GM12878 (cell line): ENCODE measurements around the gene PNMA8B. TPM values are rescaled to one million over a fixed set of nuclear protein-coding genes. Genes with fewer than 3 reads are reported as not detected.

Experiments used
- ATAC-seq: fragments of 200-7000 bp; cut with Tn5 transposase; 3 replicates; pipeline ENCODE4 v1.9.1; 2020; ENCODE audit warnings: mild to moderate bottlenecking, moderate library complexity
- BruUV-seq: library from RNA; stranded (reverse); fragments of 400-500 nt; replicated peaks from 2 replicates; lab custom pipeline; 2021; lab: Mats Ljungman, UMichigan
- CTCF ChIA-PET: fragments of 300-600 bp; sonication (Branson Sonifier 250); formaldehyde crosslinking; extraction: SDS; loops from one replicate; lab custom pipeline; 2021; ENCODE audit warnings: inconsistent platforms; lab: Yijun Ruan, JAX
- POLR2A ChIA-PET: fragments of 350-600 bp; formaldehyde crosslinking; extraction: SDS; loops from one replicate; lab custom pipeline; 2021; ENCODE audit warnings: inconsistent platforms; lab: Charles Lee
- RAD21 ChIA-PET: fragments of 300-600 bp; sonication (Branson Sonifier 250); formaldehyde crosslinking; loops from one replicate; lab custom pipeline; 2023; ENCODE audit warnings: antibody characterized with exemption; ENCODE audit not compliant: unreplicated experiment; lab: Charles Lee
- SMC1A ChIA-PET: fragments of 300-600 bp; sonication (Branson Sonifier 250); formaldehyde crosslinking; loops from one replicate; lab custom pipeline; 2023; ENCODE audit not compliant: unreplicated experiment, uncharacterized antibody; lab: Charles Lee
- DNase-seq: peaks from one replicate; pipeline ENCODE4 v3.0.0-alpha.2; 2011; ENCODE audit warnings: low read depth, low spot score
- FAIRE-seq: peaks from 3 replicates; lab custom pipeline; 2011; peaks lifted over from hg19 to GRCh38; lab: Jason Lieb, UNC
- H2AFZ ChIP-seq: 2 replicates; pipeline ENCODE4 v1.6.0; 2011; ENCODE audit warnings: low read depth, low read length, control low read depth; ENCODE audit not compliant: control insufficient read depth
- H3K27ac ChIP-seq: 2 replicates; pipeline ENCODE4 v1.5.1; 2011; ENCODE audit warnings: control low read depth; ENCODE audit not compliant: control insufficient read depth, insufficient read depth
- H3K27me3 ChIP-seq, 2 experiments: replicated peaks in 1 of 2; 2 replicates each; pipeline versions ENCODE4 v1.6.0 to v1.6.1; 2011; ENCODE audit warnings: low read length in 1 of 2; ENCODE audit not compliant: control insufficient read depth in 2 of 2, insufficient read depth in 2 of 2
- H3K36me3 ChIP-seq, 2 experiments: 2 replicates each; pipeline ENCODE4 v1.5.1; 2011; ENCODE audit warnings: low read length in 1 of 2; ENCODE audit not compliant: control insufficient read depth in 2 of 2, insufficient read depth in 2 of 2
- H3K4me1 ChIP-seq: 2 replicates; pipeline ENCODE4 v1.6.1; 2011; ENCODE audit warnings: mild to moderate bottlenecking, low read length, moderate library complexity, mixed read lengths; ENCODE audit not compliant: control insufficient read depth, insufficient read depth
- H3K4me2 ChIP-seq: 2 replicates; pipeline ENCODE4 v1.6.0; 2011; ENCODE audit warnings: control low read depth; ENCODE audit not compliant: control insufficient read depth, insufficient read depth
- H3K4me3 ChIP-seq: fragments of 200-600 bp; sonication (generic); 2 replicates; pipeline ENCODE4 v1.5.1; 2016
- H3K79me2 ChIP-seq: 2 replicates; pipeline ENCODE4 v1.6.0; 2011; ENCODE audit warnings: low read length; ENCODE audit not compliant: control insufficient read depth, insufficient read depth
- H3K9ac ChIP-seq: 2 replicates; pipeline ENCODE4 v1.8.0; 2011; ENCODE audit warnings: low read length, control low read depth, mixed read lengths; ENCODE audit not compliant: control insufficient read depth, insufficient read depth
- H3K9me3 ChIP-seq: replicated peaks from 3 replicates; pipeline ENCODE4 v1.5.1; 2011; ENCODE audit warnings: mild to moderate bottlenecking, low read length; ENCODE audit not compliant: control insufficient read depth, insufficient read depth
- H4K20me1 ChIP-seq: 2 replicates; pipeline ENCODE4 v1.6.0; 2011; ENCODE audit not compliant: control insufficient read depth, insufficient read depth
- BACH1 ChIP-seq: fragments of 450-650 bp; IDR thresholded peaks from 2 replicates; pipeline ENCODE4 v1.6.1; 2017; ENCODE audit warnings: mild to moderate bottlenecking, borderline replicate concordance
- CHD4 ChIP-seq: fragments of 200-600 bp; sonication (generic); IDR thresholded peaks from 2 replicates; pipeline ENCODE4 v1.6.1; 2016; ENCODE audit warnings: mild to moderate bottlenecking
- CTCF ChIP-seq, 3 experiments: IDR thresholded peaks in 2 of 3; conservative IDR thresholded peaks in 1 of 3; 2 replicates each; pipeline ENCODE4 v1.5.1; 2011; ENCODE audit warnings: low read depth in 3 of 3, low read length in 3 of 3, mild to moderate bottlenecking in 3 of 3, control low read depth in 2 of 3, moderate library complexity in 2 of 3, inconsistent platforms in 1 of 3, mixed read lengths in 1 of 3; ENCODE audit not compliant: control insufficient read depth in 2 of 3, insufficient read depth in 1 of 3; ENCODE audit errors: extremely low read depth in 1 of 3
- EP300 ChIP-seq, 2 experiments: fragments of 150-350 bp in 1 of 2; IDR thresholded peaks; 2 replicates each; pipeline ENCODE4 v1.6.1; 2011 to 2012; ENCODE audit warnings: low read depth in 2 of 2, low read length in 2 of 2, borderline replicate concordance in 1 of 2, improper control_type of control experiment in 1 of 2, inconsistent platforms in 1 of 2; ENCODE audit not compliant: control insufficient read depth in 1 of 2
- HSF1 ChIP-seq: fragments of 150-350 bp; IDR thresholded peaks from 2 replicates; pipeline ENCODE4 v1.6.1; 2014; ENCODE audit warnings: mild to moderate bottlenecking, low read depth, low read length
- IRF3 ChIP-seq: fragments of 450-650 bp; IDR thresholded peaks from 2 replicates; pipeline ENCODE4 v1.6.1; 2014; ENCODE audit warnings: mild to moderate bottlenecking
- MEF2B ChIP-seq: fragments of 450-650 bp; IDR thresholded peaks from 2 replicates; pipeline ENCODE4 v1.6.1; 2018; ENCODE audit warnings: mild to moderate bottlenecking, moderate library complexity; ENCODE audit not compliant: partially characterized antibody, poor library complexity, severe bottlenecking
- NFXL1 ChIP-seq: fragments of 450-650 bp; IDR thresholded peaks from 2 replicates; pipeline ENCODE4 v1.6.1; 2017; ENCODE audit warnings: antibody characterized with exemption, mild to moderate bottlenecking, borderline replicate concordance
- POU2F2 ChIP-seq: IDR thresholded peaks from 3 replicates; pipeline ENCODE4 v1.6.1; 2011; ENCODE audit warnings: low read depth, mild to moderate bottlenecking, low read length, borderline replicate concordance
- RAD21 ChIP-seq: IDR thresholded peaks from 2 replicates; pipeline ENCODE4 v1.6.1; 2011; ENCODE audit warnings: mild to moderate bottlenecking, low read depth, low read length, moderate library complexity; ENCODE audit not compliant: insufficient read depth
- SMC3 ChIP-seq: IDR thresholded peaks from 2 replicates; pipeline ENCODE4 v1.6.1; 2011; ENCODE audit warnings: low read length, improper control_type of control experiment, borderline replicate concordance
- SP1 ChIP-seq: IDR thresholded peaks from one replicate; pipeline ENCODE4 v1.6.1; 2011; ENCODE audit warnings: low read depth, low read length
- SUPT20H ChIP-seq: IDR thresholded peaks from 2 replicates; pipeline ENCODE4 v1.6.1; 2011; ENCODE audit warnings: low read depth, mild to moderate bottlenecking, low read length, moderate library complexity, borderline replicate concordance; ENCODE audit not compliant: control insufficient read depth
- YY1 ChIP-seq: IDR thresholded peaks from 2 replicates; pipeline ENCODE4 v1.6.1; 2011; ENCODE audit warnings: low read depth, mild to moderate bottlenecking, low read length
- WGBS: methylation state at CpG from one replicate; pipeline ENCODE4 v1.1.6; 2016; ENCODE audit warnings: low lambda C conversion rate; ENCODE audit not compliant: insufficient replicate concordance, insufficient coverage; ENCODE audit errors: missing lambda C conversion rate; 5-methylcytosine and 5-hydroxymethylcytosine counted together
- in situ Hi-C: fragments of 300-500 bp; cut with MboI; formaldehyde crosslinking; loops from 9 replicates; pipeline ENCODE4 v1.14.3; 2018; ENCODE audit warnings: mixed read lengths
- intact Hi-C: fragments of 100-400 bp; cut with micrococcal nuclease; formaldehyde crosslinking; loops from one replicate; pipeline ENCODE4 v1.14.2; 2022; ENCODE audit not compliant: unreplicated experiment
- polyA plus RNA-seq, 11 experiments: library from polyadenylated mRNA; depleted of rRNA in 4 of 11; unstranded in 6 of 11; stranded (reverse) in 5 of 11; fragments of >200 nt; fragmentation: Nextera tagmentation in 4 of 11; fragmentation: Illumina TruSeq in 1 of 11; extraction: Ambion mirVana in 4 of 11; extraction: Trizol in 1 of 11; gene quantifications; 1 replicate in 1 of 11; 2 replicates in 10 of 11; pipeline versions ENCODE4 v1.2.1 to v1.2.3, GENCODE V29; 2011 to 2016; ENCODE audit warnings: inconsistent platforms in 2 of 11, missing spikeins in 2 of 11, low read depth in 1 of 11
- total RNA-seq, 4 experiments: library from RNA; depleted of rRNA in 3 of 4; stranded (reverse); fragments of >200 nt in 3 of 4; fragmentation: Illumina TruSeq in 1 of 4; extraction: Trizol in 1 of 4; gene quantifications; 2 replicates each; pipeline versions ENCODE4 v1.2.1 to v1.2.3, GENCODE V29; 2013 to 2021

Gene PNMA8B
- total and polyA plus RNA-seq, 10 of the 15 experiments (the other 5 are each of a cell fraction or from before 2014, with no cell fraction given): 0.01 TPM; not detected in 9

GRCh38 chr19:46513461-46514236 lies 18.0 kb upstream of the PNMA8B start:
- Histone ChIP-seq H3K9ac (no peak overlapping the region), H3K4me1 (no peaks in the 10 kb centered on the region)
- TF ChIP-seq NFXL1 (peak; percentile 95), RAD21 (peak; percentile 73), MEF2B (no peak), POU2F2 (0 out of 3 replicates have a peak, but pooled peaks have one; percentile 11), CHD4 (no peak), IRF3 (no peak), SP1 (peak; percentile 28), CTCF (IDR thresholded peaks at IDR 0.05 in 2 of 3, conservative IDR thresholded peaks at IDR 0.05 in 1 of 3; ENCODE audit: control insufficient read depth in 2 of 3, extremely low read depth in 1 of 3, insufficient read depth in 1 of 3, low read depth in 3 of 3, low read length in 3 of 3) (peak; percentile 86 to 95 (median 86)), HSF1 (no peak), EP300 (IDR thresholded peaks at IDR 0.05; ENCODE audit: borderline replicate concordance in 1 of 2, control insufficient read depth in 1 of 2, low read depth in 2 of 2, low read length in 2 of 2) (no peak), YY1 (0 out of 2 replicates have a peak, but pooled peaks have one; percentile 14), BACH1 (no peak), SMC3 (peak; percentile 77), SUPT20H (no peak)
- TF ChIP-seq, all 136 proteins: peak for 7
- RAD21 ChIA-PET: interaction anchor here (0.6 to 1.2 kb wide), 4 partner anchors 9 to 233 kb away, joined by 3 to 4 read pairs (median 3); no protein-coding TSS in a partner anchor
- H3K9me3 ChIP-seq: no peaks in the 10 kb centered on the region; the same call in 2 of the 3 replicates
- intact Hi-C loops: loop anchor here (1.0 kb wide), 2 partner anchors 111 to 118 kb away; no protein-coding TSS in a partner anchor
- H2AFZ ChIP-seq: no peak overlapping the region
- ATAC-seq (peak; percentile 95), DNase-seq (no peak), FAIRE-seq (no peak)
- CTCF ChIA-PET: interaction anchor here (0.8 to 3.4 kb wide), 10 partner anchors 9 to 233 kb away, joined by 3 to 19 read pairs (median 5); no protein-coding TSS in a partner anchor
- BruUV-seq: no TSS peak
- no peak overlapping the region for H3K4me3 ChIP-seq
- H3K27me3 ChIP-seq: no peaks in the 10 kb centered on the region; a peak in 1 of 4 replicates
- in situ Hi-C loops: no loop called here
- no peak overlapping the region for H3K27ac ChIP-seq
- POLR2A ChIA-PET: no interaction called here
- WGBS: 16% methylated on average over 36 of the region's 36 CpGs
- no peaks in the 10 kb centered on the region for H3K36me3 ChIP-seq
- no peaks in the 10 kb centered on the region for H3K79me2 ChIP-seq
- H4K20me1 ChIP-seq: no peaks in the 10 kb centered on the region
- SMC1A ChIA-PET: interaction anchor here (0.6 to 1.1 kb wide), 3 partner anchors 29 to 150 kb away, joined by 3 to 4 read pairs (median 3); no protein-coding TSS in a partner anchor
- no peak overlapping the region for H3K4me2 ChIP-seq
